ENCODE results near the gene CRACR2B. TPM values are rescaled to one million over a fixed set of nuclear protein-coding genes. Genes with fewer than 3 reads are reported as not detected.
A peak's percentile ranks its signal among the peaks of the same experiment; 100 is the strongest.

CRACR2B gene
- total and polyA plus RNA-seq, 2 of the 13 experiments (the other 11 are each of a cell fraction or from before 2014, with no cell fraction given) = 14.9 to 21.0 TPM

DNA sequence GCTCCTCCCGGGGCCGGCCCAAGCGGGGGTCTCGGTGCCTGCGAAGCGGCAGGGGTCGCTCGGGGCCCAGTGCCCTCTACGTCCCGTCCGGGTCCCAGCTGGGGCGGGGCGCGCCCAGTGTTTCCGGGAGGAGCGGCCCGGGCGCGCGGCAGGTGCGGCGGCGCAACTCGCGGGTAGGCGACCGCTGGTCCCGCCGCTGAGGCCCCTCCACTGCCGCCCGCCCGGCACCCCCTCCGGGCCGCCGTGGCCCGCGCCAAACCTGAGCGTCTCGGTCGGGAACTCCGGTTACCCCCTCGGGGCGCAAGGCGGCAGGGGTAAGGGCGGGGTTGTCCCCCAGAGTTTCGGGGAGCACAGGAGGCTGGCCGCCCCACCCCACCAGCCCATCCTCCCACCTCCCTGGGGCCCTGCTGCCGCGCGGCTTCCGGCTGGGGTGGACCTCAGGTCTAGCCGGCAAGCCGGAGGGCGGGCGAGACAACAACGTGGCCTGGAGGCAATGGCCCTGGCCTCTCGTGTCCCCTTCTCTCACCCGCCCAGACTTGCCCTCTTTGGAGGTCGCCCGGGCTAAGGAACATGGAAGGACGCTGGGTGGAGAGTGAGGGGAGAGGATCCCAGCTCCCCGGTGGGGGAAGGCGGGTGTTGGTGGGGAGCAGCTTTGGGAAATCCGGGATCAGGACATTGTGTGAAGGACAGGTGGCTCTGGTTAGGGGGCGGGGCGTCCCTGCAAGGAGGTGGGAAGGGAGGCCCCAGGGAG, 398 bp upstream of the CRACR2B start (continued):
- TF ChIP-seq HIVEP1 (CRISPR knock-in tag; IDR thresholded peaks at IDR 0.05) = peak; percentile 90
- TF ChIP-seq, protein P1, sequence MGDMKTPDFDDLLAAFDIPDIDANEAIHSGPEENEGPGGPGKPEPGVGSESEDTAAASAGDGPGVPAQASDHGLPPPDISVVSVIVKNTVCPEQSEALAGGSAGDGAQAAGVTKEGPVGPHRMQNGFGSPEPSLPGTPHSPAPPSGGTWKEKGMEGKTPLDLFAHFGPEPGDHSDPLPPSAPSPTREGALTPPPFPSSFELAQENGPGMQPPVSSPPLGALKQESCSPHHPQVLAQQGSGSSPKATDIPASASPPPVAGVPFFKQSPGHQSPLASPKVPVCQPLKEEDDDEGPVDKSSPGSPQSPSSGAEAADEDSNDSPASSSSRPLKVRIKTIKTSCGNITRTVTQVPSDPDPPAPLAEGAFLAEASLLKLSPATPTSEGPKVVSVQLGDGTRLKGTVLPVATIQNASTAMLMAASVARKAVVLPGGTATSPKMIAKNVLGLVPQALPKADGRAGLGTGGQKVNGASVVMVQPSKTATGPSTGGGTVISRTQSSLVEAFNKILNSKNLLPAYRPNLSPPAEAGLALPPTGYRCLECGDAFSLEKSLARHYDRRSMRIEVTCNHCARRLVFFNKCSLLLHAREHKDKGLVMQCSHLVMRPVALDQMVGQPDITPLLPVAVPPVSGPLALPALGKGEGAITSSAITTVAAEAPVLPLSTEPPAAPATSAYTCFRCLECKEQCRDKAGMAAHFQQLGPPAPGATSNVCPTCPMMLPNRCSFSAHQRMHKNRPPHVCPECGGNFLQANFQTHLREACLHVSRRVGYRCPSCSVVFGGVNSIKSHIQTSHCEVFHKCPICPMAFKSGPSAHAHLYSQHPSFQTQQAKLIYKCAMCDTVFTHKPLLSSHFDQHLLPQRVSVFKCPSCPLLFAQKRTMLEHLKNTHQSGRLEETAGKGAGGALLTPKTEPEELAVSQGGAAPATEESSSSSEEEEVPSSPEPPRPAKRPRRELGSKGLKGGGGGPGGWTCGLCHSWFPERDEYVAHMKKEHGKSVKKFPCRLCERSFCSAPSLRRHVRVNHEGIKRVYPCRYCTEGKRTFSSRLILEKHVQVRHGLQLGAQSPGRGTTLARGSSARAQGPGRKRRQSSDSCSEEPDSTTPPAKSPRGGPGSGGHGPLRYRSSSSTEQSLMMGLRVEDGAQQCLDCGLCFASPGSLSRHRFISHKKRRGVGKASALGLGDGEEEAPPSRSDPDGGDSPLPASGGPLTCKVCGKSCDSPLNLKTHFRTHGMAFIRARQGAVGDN (CRISPR knock-in tag; IDR thresholded peaks at IDR 0.05) = peak; percentile 96
- peak; percentile 73 for TF ChIP-seq ZNF691 (CRISPR knock-in tag; IDR thresholded peaks at IDR 0.05; ENCODE audit: borderline replicate concordance, low read depth)
- TF ChIP-seq GZF1 (CRISPR knock-in tag; IDR thresholded peaks at IDR 0.05) = no peak; the same call in 1 of the 2 replicates
- no peak for TF ChIP-seq KLF11 (CRISPR knock-in tag; IDR thresholded peaks at IDR 0.05)
- TF ChIP-seq ZNF234 (CRISPR knock-in tag; conservative IDR thresholded peaks at IDR 0.05) = no peak; the same call in 1 of the 2 replicates
- no peak; the same call in 1 of the 2 replicates for TF ChIP-seq ZFP82 (CRISPR knock-in tag; IDR thresholded peaks at IDR 0.05; ENCODE audit: borderline replicate concordance)
- TF ChIP-seq HNRNPUL1 (IDR thresholded peaks at IDR 0.05; ENCODE audit: low read depth, low read length) = no peak
- TF ChIP-seq ZMYM4 (CRISPR knock-in tag; IDR thresholded peaks at IDR 0.05) = peak; percentile 62; the same call in 1 of the 2 replicates
- 0 out of 2 replicates have a peak, but pooled peaks have one; percentile 86 for TF ChIP-seq ATF7-NPFF (CRISPR knock-in tag; IDR thresholded peaks at IDR 0.05; ENCODE audit: low read depth)
- TF ChIP-seq SALL1 (CRISPR knock-in tag; IDR thresholded peaks at IDR 0.05) = peak; percentile 62
- TF ChIP-seq KAT7 (CRISPR knock-in tag; IDR thresholded peaks at IDR 0.05; ENCODE audit: borderline replicate concordance) = peak; percentile 50; the same call in 1 of the 2 replicates
- peak; percentile 47; the same call in 1 of the 2 replicates for TF ChIP-seq TBX2 (CRISPR knock-in tag; IDR thresholded peaks at IDR 0.05; ENCODE audit: borderline replicate concordance)
- TF ChIP-seq, protein P2, sequence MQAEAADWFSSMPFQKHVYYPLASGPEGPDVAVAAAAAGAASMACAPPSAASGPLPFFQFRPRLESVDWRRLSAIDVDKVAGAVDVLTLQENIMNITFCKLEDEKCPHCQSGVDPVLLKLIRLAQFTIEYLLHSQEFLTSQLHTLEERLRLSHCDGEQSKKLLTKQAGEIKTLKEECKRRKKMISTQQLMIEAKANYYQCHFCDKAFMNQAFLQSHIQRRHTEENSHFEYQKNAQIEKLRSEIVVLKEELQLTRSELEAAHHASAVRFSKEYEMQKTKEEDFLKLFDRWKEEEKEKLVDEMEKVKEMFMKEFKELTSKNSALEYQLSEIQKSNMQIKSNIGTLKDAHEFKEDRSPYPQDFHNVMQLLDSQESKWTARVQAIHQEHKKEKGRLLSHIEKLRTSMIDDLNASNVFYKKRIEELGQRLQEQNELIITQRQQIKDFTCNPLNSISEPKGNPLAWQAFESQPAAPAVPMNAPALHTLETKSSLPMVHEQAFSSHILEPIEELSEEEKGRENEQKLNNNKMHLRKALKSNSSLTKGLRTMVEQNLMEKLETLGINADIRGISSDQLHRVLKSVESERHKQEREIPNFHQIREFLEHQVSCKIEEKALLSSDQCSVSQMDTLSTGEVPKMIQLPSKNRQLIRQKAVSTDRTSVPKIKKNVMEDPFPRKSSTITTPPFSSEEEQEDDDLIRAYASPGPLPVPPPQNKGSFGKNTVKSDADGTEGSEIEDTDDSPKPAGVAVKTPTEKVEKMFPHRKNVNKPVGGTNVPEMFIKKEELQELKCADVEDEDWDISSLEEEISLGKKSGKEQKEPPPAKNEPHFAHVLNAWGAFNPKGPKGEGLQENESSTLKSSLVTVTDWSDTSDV (CRISPR knock-in tag; IDR thresholded peaks at IDR 0.05) = peak; percentile 74; the same call in 1 of the 2 replicates
- TF ChIP-seq RBFOX2 (IDR thresholded peaks at IDR 0.05; ENCODE audit: low read depth, low read length) = peak; percentile 71
- TF ChIP-seq TCF12 (IDR thresholded peaks at IDR 0.05) = no peak
- TF ChIP-seq TCF12 (CRISPR knock-in tag; IDR thresholded peaks at IDR 0.05) = peak; percentile 80; the same call in 1 of the 2 replicates

All from HepG2 (cell line).